NCI-H1417 (cell line): ENCODE data around the gene SSC5D.
A peak's percentile ranks its signal among the peaks of the same experiment; 100 is the strongest.

Source experiments
- DNase-seq, 3 experiments: peaks; one replicate each; lab custom pipeline; 2025; lab: John Stamatoyannopoulos, UW

Gene SSC5D

DNA sequence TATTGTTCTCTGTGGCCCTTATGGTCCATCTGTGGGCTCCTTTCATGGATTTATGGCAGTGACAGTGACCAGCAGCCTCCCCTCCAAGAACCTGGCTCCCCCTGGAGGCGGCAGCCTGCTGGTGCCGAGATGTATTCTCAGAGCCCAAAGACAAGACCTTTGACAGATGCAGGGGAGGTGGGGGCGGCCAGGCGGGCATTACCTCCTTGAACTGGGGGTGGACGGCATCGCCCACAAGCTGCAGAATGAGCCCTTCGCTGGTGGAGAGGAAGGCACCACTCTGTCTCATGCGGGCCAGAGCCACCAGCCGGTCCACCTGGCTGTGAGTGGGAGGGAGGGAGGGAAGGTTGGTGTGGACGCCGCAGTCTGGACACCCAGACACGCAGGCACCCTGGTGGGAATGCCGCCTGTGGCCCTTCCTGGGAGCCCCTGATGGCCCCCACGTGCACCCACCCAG, 33.4 kb upstream of the SSC5D start:
- peak in 2 of 3 experiments; percentile 23 to 33 for DNase-seq

GRCh38 chr19:55455576-55456235, 32.5 kb upstream of the SSC5D start:
- DNase-seq = no peak

DNA sequence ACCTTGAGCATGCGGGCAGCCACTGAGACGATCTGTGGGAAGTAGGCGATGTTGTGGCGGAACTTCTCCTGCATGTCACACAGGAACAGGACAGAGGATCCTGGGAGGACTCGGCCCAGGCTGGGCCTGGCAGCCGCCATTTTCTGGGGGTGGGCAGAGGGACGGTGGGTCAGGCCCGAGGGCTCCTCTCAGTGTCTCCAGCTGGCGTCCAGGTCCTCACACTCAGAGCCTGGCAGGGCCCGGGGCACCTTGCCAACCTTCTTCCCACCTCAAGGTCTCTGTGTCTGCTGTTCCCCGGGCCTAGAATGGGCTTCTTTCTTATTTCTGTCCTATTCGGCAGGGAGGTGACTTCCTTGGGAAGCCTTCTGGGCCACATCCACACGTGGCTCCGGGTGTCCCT, 31.9 kb upstream of the SSC5D start:
- DNase-seq = no peak

- DNase-seq = no peak
These were observed 30.4 kb upstream of the SSC5D start for GRCh38 chr19:55457683-55458457.

- DNase-seq = peak in 1 of 3 experiments; percentile 79
These were observed 28.7 kb upstream of the SSC5D start for GRCh38 chr19:55459551-55459949.

GRCh38 chr19:55459950-55460657, 28.1 kb upstream of the SSC5D start:
- DNase-seq = peak in 2 of 3 experiments; percentile 48 to 58

GRCh38 chr19:55460670-55461258, 27.5 kb upstream of the SSC5D start:
- DNase-seq = peak; percentile 45 to 79 (median 66)

GRCh38 chr19:55461259-55461973, 26.8 kb upstream of the SSC5D start, which contains the start of gene ISOC2:
Gene ISOC2, minus strand, starts transcription at chr19:55461642. Its CDS starts 5,156 bp downstream, at chr19:55456486.
- peak; percentile 99 to 100 (median 99) for DNase-seq

GRCh38 chr19:55461974-55462626, 26.1 kb upstream of the SSC5D start:
- DNase-seq = peak in 1 of 3 experiments; percentile 49

GRCh38 chr19:55462722-55463121, 25.5 kb upstream of the SSC5D start:
- DNase-seq = no peak

DNA sequence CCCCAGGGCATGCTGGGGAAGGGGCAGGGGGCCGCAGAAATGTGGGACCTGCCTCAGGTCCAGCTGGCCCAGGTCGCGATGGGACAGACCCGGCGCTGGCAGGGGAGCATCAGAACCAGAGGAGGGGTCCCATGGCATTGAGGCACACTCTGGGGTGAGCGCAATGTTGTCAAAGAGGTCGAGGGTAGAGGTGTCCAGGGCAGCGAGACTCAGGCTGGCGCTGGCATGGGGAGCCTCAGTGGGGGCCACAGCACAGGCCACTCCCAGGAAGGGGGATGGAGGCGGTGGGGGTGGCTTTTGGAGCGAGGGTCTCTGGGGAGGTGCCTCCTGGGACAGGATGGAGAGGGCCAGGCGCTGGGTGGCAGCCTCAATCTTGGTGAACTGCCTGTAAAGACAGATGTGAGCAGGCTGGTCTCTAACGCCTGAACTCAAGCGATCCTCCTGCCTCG, 24.6 kb upstream of the SSC5D start:
- DNase-seq = no peak

DNA sequence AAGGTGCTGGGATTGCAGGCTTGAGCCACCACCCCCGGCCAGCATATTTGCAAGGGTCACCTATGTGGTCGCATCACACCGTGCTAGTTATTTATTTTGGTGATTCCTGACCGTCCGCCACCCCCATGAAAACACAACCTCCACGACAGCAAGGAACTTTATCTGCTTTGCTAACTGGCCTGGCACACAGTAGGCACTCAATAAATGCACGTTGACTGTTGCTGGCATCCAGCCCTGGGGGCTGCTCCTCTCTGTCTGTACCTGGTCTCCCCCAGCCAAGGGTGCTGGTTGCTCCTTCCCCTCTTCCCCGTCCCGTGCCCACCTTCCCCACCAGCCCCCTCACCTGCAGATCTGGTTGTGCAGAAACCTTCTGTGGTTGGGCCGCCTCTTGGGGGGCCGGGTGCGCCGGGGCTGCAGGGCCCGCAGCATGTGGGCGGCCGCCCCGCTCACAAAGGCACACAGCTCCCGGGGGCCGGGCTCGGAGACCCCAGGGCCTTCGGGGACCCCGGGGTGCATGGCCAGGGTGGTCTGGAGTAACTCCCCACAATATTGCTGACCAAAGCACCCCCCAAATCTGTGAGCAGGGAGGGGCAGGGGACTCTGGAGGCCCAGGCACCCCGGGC, 24.1 kb upstream of the SSC5D start:
- DNase-seq = no peak

DNA sequence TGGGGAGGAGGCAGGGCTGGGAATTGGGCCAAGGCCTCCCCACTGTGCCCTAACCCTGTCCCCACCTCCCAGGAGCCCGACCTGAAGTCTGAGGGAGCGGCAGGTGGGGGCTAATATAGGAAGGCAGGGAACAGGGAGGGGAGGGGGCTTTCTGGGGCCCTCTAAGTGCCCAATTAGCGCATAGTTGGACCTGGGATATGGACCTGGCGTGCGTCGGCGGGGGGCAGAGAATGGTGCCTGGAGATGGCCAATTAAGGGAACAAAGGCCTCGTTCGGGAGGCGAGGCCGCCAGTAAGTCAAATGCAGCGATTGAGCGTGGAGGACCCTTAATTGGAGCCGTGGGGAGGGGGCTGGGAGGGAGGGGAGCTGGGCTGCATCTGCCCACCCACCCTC, 23.6 kb upstream of the SSC5D start, which contains the start of gene C19orf85:
TSS of gene C19orf85 (minus strand) at position 90 of the 393 bp plus-strand sequence. CDS start 197 bp downstream, outside the sequence.
- DNase-seq = peak in 2 of 3 experiments; percentile 57 to 82

DNA sequence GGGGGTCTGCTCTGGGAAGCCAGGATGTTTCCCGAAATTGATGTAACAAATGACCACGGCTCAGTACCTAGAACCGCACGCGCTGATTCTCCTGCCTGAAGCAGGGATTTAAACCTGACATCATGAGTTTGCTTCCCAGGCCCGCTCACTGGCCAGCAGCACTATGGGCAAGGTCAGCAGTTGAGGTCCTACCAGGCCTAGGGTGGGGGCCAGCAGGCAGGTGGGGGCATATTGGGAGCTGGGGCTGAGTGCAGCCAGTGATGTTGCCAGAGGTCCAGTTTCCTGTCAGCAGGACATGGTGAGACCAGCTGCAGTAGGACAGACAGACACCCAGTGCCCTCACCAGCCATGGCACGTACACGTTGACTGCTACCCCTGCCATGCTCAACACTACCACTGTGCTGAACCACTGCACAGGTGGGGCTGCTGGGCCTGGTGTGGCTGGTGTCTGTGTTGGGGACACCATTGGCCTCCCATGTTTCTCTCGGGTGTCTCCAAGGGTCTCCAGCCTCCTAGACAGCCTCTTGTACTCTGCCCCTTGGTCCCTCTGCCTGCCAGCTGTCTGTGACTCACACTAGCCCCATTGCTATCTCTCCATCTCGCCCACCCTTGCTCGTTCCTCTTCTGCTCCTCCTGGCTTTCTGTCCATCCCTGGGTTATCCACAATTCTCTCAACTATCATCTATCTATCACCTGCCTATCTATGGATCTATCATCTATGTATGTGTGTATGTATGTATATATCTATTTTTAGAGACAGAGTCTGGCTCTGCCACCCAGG, 22.6 kb upstream of the SSC5D start:
- DNase-seq = no peak

DNA sequence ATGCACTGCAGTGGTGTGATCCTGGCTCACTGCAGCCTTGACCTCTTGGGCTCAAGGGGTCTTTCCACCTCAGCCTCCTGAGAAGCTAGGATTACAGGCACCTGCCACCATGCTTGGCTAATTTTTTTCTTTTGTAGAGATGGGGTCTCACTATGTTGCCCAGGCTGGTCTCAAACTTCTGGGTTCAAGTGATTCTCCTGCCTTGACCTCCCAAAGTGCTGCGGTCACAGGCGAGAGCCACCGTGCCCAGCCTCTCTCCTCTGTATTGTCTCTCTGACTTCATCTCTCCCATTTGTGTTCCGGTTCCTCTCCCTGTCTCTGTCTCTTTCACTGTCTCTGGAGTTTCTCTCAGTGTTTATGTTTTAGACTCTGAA, 22.0 kb upstream of the SSC5D start:
- DNase-seq = no peak

DNA sequence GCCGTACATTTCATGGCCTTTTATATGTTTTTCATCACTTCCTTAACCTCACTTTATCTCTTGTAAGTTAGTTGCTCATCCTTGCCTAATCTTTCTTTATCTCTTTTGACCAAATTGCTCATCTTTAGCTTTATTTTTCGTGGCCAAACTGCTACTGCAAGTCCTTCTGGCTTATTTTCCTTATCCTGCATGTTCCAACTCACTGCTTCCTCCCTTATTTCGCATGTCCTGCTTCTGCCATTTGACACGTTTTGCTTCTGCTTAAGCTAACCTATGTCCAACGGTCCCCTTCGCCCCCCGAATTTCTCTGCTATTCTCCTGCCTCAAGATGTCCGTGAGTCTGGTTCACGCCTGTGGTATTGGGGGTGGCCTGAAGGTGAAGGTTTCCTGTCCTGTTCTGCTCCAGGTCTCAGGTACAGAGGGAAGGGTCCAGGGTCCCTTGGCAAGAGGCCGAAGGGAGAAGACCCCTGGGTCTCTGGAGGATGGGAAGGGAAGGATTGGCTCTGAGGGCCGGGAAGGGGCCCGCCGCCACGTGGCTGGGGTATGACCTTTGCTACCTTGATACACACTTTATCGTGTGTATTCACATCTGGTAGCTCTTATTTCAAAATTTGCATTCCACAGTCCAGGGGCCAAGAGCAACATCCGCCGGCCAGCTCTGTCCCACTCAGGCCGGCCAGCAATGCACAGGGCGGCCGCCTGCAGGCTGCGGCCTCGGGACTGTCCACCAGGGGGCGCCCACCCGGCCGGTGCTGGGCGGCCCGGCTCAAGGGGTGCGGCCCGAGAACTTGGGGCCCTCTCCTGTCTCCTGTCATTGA, 20.8 kb upstream of the SSC5D start:
- peak in 1 of 3 experiments; percentile 40 for DNase-seq

DNA sequence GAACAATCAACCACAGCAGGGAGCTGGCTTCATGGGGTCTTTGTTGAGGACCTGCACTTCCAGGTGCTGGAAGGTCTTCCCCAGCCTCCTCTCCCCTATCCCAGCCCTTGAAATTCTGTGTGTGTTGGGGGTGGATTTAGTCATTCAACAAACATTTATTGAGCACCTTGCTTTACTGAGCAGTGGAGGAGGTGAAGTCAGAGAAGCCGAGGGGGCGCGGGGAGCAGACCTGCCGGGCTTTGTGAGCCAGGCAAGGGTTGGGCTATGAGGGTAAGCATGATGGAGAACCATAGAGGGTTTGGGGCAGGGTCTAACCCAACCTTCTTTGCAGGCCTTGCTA, 20.2 kb upstream of the SSC5D start:
- no peak for DNase-seq

GRCh38 chr19:55471266-55471665, 17.0 kb upstream of the SSC5D start:
- DNase-seq = no peak

GRCh38 chr19:55472463-55472862, 15.8 kb upstream of the SSC5D start:
- DNase-seq = no peak
